ENCODE measurements around the gene STX18. TPM values are rescaled to one million over a fixed set of nuclear protein-coding genes. Genes with fewer than 3 reads are reported as not detected.

The STX18 gene
- total and polyA plus RNA-seq, 11 donors = 10.1 to 26.1 (median 18.0) TPM

DNA sequence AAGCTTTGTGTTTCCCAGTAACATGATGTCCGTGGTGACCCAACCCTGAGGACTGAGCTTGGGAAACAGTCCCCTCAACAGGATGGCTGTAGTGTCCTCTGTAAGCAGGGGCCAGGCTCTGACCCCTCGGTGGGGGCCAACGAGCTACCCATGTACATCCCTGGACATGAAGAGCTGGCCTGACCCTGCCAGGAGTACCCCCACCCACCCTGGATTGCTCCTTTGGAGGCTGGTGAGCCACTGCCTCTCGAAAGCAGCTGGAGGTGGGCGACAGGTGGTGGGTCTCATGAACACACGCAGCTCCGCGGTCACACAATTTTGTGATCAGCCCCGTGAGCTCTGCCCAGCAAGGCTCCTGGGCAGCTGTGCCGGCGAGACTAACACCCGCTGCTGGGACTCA, 121.4 kb downstream of the STX18 start:
- Histone ChIP-seq H3K36me3 (peaks cover 0 to 77% (median 67%) of the 10 kb centered on the region in 9 donors), H3K27ac (no peak overlapping the region), H3K9me3 (no peaks in the 10 kb centered on the region), H3K27me3 (no peaks in the 10 kb centered on the region), H3K4me3 (no peak overlapping the region), H3K4me1 (no peaks in the 10 kb centered on the region)
- WGBS, 4 donors = 96 to 97% (median 97%) methylated on average over 11 to 12 of the region's 12 CpGs
- DNase-seq = no peak
- intact Hi-C loops (cut with DNase I) = loop anchor here in 1 of 10 donors (10.0 kb wide), 1 partner anchor 166 kb away; no protein-coding TSS in a partner anchor
- no peak for ATAC-seq
- TF ChIP-seq POLR2A (IDR thresholded peaks at IDR 0.05) = no peak
- TF ChIP-seq, protein P1, sequence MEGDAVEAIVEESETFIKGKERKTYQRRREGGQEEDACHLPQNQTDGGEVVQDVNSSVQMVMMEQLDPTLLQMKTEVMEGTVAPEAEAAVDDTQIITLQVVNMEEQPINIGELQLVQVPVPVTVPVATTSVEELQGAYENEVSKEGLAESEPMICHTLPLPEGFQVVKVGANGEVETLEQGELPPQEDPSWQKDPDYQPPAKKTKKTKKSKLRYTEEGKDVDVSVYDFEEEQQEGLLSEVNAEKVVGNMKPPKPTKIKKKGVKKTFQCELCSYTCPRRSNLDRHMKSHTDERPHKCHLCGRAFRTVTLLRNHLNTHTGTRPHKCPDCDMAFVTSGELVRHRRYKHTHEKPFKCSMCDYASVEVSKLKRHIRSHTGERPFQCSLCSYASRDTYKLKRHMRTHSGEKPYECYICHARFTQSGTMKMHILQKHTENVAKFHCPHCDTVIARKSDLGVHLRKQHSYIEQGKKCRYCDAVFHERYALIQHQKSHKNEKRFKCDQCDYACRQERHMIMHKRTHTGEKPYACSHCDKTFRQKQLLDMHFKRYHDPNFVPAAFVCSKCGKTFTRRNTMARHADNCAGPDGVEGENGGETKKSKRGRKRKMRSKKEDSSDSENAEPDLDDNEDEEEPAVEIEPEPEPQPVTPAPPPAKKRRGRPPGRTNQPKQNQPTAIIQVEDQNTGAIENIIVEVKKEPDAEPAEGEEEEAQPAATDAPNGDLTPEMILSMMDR (IDR thresholded peaks at IDR 0.05) = no peak

DNA sequence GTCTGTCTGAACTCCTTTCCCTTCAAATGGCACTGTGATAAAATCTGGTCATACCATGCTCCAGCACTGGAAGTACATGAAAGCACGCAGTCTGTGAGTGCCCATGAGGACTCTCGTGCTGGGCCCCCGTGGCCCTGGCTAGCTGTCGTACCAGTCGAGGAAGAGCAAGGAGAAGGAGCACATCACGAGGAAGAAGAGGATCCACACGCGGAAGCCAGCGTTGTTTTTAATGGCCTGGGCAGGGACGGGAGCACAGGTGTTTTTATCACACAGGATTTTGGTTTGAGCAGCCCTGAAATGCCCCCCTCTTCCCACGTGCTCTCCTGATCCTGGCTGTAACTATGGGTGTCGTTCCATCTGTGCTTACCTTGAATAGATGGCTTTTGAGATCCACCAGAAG, 122.0 kb downstream of the STX18 start:
- H3K9me3 ChIP-seq = no peaks in the 10 kb centered on the region
- intact Hi-C loops (cut with DNase I) = loop anchor here in 1 of 10 donors (10.0 kb wide), 1 partner anchor 165 kb away; no protein-coding TSS in a partner anchor
- peaks cover 0 to 73% (median 62%) of the 10 kb centered on the region in 9 donors for H3K36me3 ChIP-seq

DNA sequence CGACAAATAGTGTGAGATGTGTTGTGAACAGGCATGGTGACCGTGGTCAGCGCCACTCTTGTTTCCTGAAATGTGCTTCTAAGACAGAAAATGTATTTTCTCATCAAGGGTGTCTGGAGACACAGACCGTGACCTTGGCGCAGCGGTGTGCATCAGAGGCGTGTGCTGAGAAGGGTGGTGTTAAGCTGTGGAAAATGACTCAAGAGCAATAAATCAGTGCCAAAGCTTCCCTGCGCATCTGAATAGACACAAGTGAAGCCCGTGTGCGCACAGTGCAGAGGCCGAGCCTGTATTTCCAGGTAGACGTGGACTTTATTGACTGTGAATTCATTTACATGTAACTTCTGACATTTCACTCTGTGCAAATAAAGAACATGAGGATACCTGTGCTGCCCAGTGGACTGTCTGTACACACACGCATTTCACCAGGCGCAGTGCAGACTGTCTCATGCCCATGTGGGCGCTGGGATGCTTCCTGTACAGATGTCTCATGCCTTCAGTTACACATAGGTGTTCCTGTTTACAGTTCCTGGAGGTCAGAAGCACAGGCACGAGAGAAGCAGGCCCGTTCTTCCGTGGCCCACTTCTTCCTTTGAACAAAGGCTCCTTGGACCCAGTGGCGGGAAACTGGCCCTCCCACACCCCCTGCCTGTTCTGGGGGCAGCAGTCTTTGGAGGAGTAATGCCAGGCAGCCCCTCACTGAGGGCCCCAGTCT, 123.0 kb downstream of the STX18 start:
- Histone ChIP-seq H3K27me3 (no peaks in the 10 kb centered on the region), H3K36me3 (peaks cover 0 to 64% (median 52%) of the 10 kb centered on the region in 9 donors), H3K4me3 (no peak overlapping the region), H3K9me3 (no peaks in the 10 kb centered on the region), H3K27ac (no peak overlapping the region), H3K4me1 (no peaks in the 10 kb centered on the region)
- WGBS, 4 donors = 87 to 93% (median 89%) methylated on average over 19 of the region's 19 CpGs
- intact Hi-C loops (cut with DNase I) = no loop called here
- no peak for TF ChIP-seq POLR2A (IDR thresholded peaks at IDR 0.05)
- TF ChIP-seq, protein P1 (IDR thresholded peaks at IDR 0.05) = no peak
- ATAC-seq = no peak
- peak in 2 of 5 donors; percentile 4 to 9 for DNase-seq

More for the DNA sequence above, 122.0 kb downstream of the STX18 start:
- DNase-seq (peak in 2 of 5 donors; percentile 9 to 10), ATAC-seq (no peak)
- Histone ChIP-seq H3K4me1 (no peaks in the 10 kb centered on the region), H3K27ac (no peak overlapping the region), H3K27me3 (no peaks in the 10 kb centered on the region), H3K4me3 (no peak overlapping the region)
- WGBS, 4 donors = 90 to 97% (median 96%) methylated on average over 12 of the region's 12 CpGs
- no peak for TF ChIP-seq POLR2A (IDR thresholded peaks at IDR 0.05)
- TF ChIP-seq, protein P1 (IDR thresholded peaks at IDR 0.05) = no peak

GRCh38 chr4:4417886-4418285, 124.0 kb downstream of the STX18 start:
- Histone ChIP-seq H3K4me1 (no peaks in the 10 kb centered on the region), H3K4me3 (no peak overlapping the region), H3K27me3 (no peaks in the 10 kb centered on the region), H3K9me3 (no peaks in the 10 kb centered on the region), H3K36me3 (peaks cover 0 to 55% (median 43%) of the 10 kb centered on the region in 9 donors), H3K27ac (no peak overlapping the region)
- intact Hi-C loops (cut with DNase I) = no loop called here
- WGBS, 4 donors = 66 to 84% (median 81%) methylated on average over 6 to 7 of the region's 7 CpGs
- ATAC-seq = no peak
- TF ChIP-seq, protein P1 (IDR thresholded peaks at IDR 0.05) = no peak
- TF ChIP-seq POLR2A (IDR thresholded peaks at IDR 0.05) = no peak
- peak in 1 of 5 donors; percentile 6 for DNase-seq
